ENCODE data around the gene S100A7A. TPM values are rescaled to one million over a fixed set of nuclear protein-coding genes. Genes with fewer than 3 reads are reported as not detected.
"Not testable (repeated sequence)": the region's sequence is repeated elsewhere in the genome, so short reads cannot be mapped to it uniquely, and the experiment has no call there.

The S100A7A gene
- total RNA-seq, 1 donor from 2014 or later = not detected

- FAIRE-seq (no peak), DNase-seq (ENCODE audit: low read depth) (no peak)
- Histone ChIP-seq H3K36me3 (ENCODE audit: control insufficient read depth, insufficient read depth, low read length) (no peaks in the 10 kb centered on the region), H3K27me3 (ENCODE audit: control insufficient read depth, insufficient read depth, low read length) (peaks cover 7% of the 10 kb centered on the region), H3K4me3 (ENCODE audit: low read depth, low read length) (no peak overlapping the region)
- no peak for TF ChIP-seq CTCF (IDR thresholded peaks at IDR 0.05; ENCODE audit: insufficient read depth, low read length, severe bottlenecking)
Measured at GRCh38 chr1:153404086-153404635, 12.2 kb upstream of the S100A7A start.

- no peak overlapping the region for H3K4me3 ChIP-seq (ENCODE audit: low read depth, low read length)
- DNase-seq (ENCODE audit: low read depth) = no peak
- FAIRE-seq = no peak
- peak; percentile 77 for TF ChIP-seq CTCF (IDR thresholded peaks at IDR 0.05; ENCODE audit: insufficient read depth, low read length, severe bottlenecking)
- H3K36me3 ChIP-seq (ENCODE audit: control insufficient read depth, insufficient read depth, low read length) = no peaks in the 10 kb centered on the region
- peaks cover 7% of the 10 kb centered on the region for H3K27me3 ChIP-seq (ENCODE audit: control insufficient read depth, insufficient read depth, low read length)
Measured at GRCh38 chr1:153404768-153405167, 11.6 kb upstream of the S100A7A start.

- not testable (repeated sequence) for H3K27me3 ChIP-seq (ENCODE audit: control insufficient read depth, insufficient read depth, low read length); DNase-seq (ENCODE audit: low read depth); H3K4me3 ChIP-seq (ENCODE audit: low read depth, low read length); FAIRE-seq; H3K36me3 ChIP-seq (ENCODE audit: control insufficient read depth, insufficient read depth, low read length)
Measured at GRCh38 chr1:153405825-153406599, 10.3 kb upstream of the S100A7A start.

GRCh38 chr1:153407274-153407673 lies 9.0 kb upstream of the S100A7A start:
- not testable (repeated sequence) for H3K27me3 ChIP-seq (ENCODE audit: control insufficient read depth, insufficient read depth, low read length); FAIRE-seq; H3K36me3 ChIP-seq (ENCODE audit: control insufficient read depth, insufficient read depth, low read length); H3K4me3 ChIP-seq (ENCODE audit: low read depth, low read length); DNase-seq (ENCODE audit: low read depth)

- DNase-seq (ENCODE audit: low read depth); H3K27me3 ChIP-seq (ENCODE audit: control insufficient read depth, insufficient read depth, low read length); H3K4me3 ChIP-seq (ENCODE audit: low read depth, low read length); FAIRE-seq; H3K36me3 ChIP-seq (ENCODE audit: control insufficient read depth, insufficient read depth, low read length): not testable (repeated sequence)
Measured at GRCh38 chr1:153413961-153414360, 2.4 kb upstream of the S100A7A start.

- no peak for TF ChIP-seq CTCF (IDR thresholded peaks at IDR 0.05; ENCODE audit: insufficient read depth, low read length, severe bottlenecking)
- H3K4me3 ChIP-seq (ENCODE audit: low read depth, low read length) = no peak overlapping the region
- FAIRE-seq (peak; percentile 72), DNase-seq (ENCODE audit: low read depth) (no peak)
- H3K36me3 ChIP-seq (ENCODE audit: control insufficient read depth, insufficient read depth, low read length) = no peaks in the 10 kb centered on the region
- H3K27me3 ChIP-seq (ENCODE audit: control insufficient read depth, insufficient read depth, low read length) = peaks cover 5% of the 10 kb centered on the region
Measured at GRCh38 chr1:153417136-153417888, 992 bp downstream of the S100A7A start.

- FAIRE-seq = peak; percentile 98
- DNase-seq (ENCODE audit: low read depth); H3K36me3 ChIP-seq (ENCODE audit: control insufficient read depth, insufficient read depth, low read length); H3K27me3 ChIP-seq (ENCODE audit: control insufficient read depth, insufficient read depth, low read length); H3K4me3 ChIP-seq (ENCODE audit: low read depth, low read length): not testable (repeated sequence)
Measured at GRCh38 chr1:153418758-153419435, 2.6 kb downstream of the S100A7A start.

GRCh38 chr1:153419436-153419793 lies 3.1 kb downstream of the S100A7A start:
- not testable (repeated sequence) for H3K27me3 ChIP-seq (ENCODE audit: control insufficient read depth, insufficient read depth, low read length); H3K4me3 ChIP-seq (ENCODE audit: low read depth, low read length); FAIRE-seq; DNase-seq (ENCODE audit: low read depth); H3K36me3 ChIP-seq (ENCODE audit: control insufficient read depth, insufficient read depth, low read length)
